Uterus (tissue), 2 donors: ENCODE results near the gene ZSWIM5.

ENCODE experiments used
- CTCF ChIP-seq, 4 experiments: fragments of 200-600 bp in 2 of 4; fragments of 450-650 bp in 2 of 4; sonication (generic) in 2 of 4; IDR thresholded peaks; one replicate each; pipeline ENCODE4 v1.5.1; 2016 to 2019; ENCODE audit warnings: antibody characterized with exemption in 4 of 4, mild to moderate bottlenecking in 2 of 4, moderate library complexity in 1 of 4
- POLR2A ChIP-seq, 2 donors: fragments of 450-650 bp; IDR thresholded peaks; one replicate each; pipeline ENCODE4 v1.6.1; 2016; ENCODE audit warnings: antibody characterized with exemption in 2 of 2, mild to moderate bottlenecking in 1 of 2, moderate library complexity in 1 of 2

GRCh38 chr1:45152126-45152525 is 54.3 kb downstream of the ZSWIM5 start:
- TF ChIP-seq CTCF (IDR thresholded peaks at IDR 0.05) = no peak
- no peak for TF ChIP-seq POLR2A (IDR thresholded peaks at IDR 0.05)
